HEK293T (cell line): Measurements from ENCODE around the gene NKAIN2.

Experiments used
- BHLHE40 ChIP-seq: fragments of 450-650 bp; IDR thresholded peaks from 2 replicates; pipeline ENCODE4 v1.6.1; 2016; ENCODE audit warnings: mild to moderate bottlenecking, moderate library complexity, borderline replicate concordance
- FOXM1 ChIP-seq: fragments of 450-650 bp; IDR thresholded peaks from 2 replicates; pipeline ENCODE4 v1.6.1; 2017; ENCODE audit warnings: mild to moderate bottlenecking, borderline replicate concordance
- HDGF ChIP-seq: fragments of 450-650 bp; IDR thresholded peaks from 2 replicates; pipeline ENCODE4 v1.6.1; 2017; ENCODE audit warnings: antibody characterized with exemption, borderline replicate concordance
- PKNOX1 ChIP-seq: fragments of 450-650 bp; IDR thresholded peaks from 2 replicates; pipeline ENCODE4 v1.6.1; 2016
- SP1 ChIP-seq: fragments of 450-650 bp; IDR thresholded peaks from 2 replicates; pipeline ENCODE4 v1.6.1; 2017
- TARDBP ChIP-seq: fragments of 450-650 bp; IDR thresholded peaks from 2 replicates; pipeline ENCODE4 v1.6.1; 2016

DNA sequence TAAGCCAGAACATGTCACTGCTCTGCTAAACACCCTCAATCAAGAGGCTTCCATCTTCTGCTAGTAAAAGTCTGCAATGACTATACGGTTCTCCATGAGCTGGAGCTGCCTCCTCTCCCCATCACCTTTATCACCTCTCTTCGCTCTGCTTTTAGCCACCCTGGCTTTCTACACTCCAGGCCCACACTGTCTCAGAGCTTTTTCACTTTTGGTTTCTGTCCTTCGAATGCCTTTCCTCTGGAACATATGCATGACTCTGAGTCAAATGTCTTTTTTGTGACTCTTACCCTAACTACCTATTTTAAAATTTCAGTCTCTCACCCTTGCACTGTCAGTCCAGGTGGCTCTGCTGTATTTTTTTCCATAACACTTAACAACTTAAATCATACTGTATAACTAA lies 633.1 kb downstream of the NKAIN2 start:
- TF ChIP-seq FOXM1 (no peak), BHLHE40 (no peak), TARDBP (no peak), PKNOX1 (no peak), SP1 (no peak), HDGF (no peak)
